GM18868 (cell line): ENCODE data around the gene RAVER1.
"Not testable (repeated sequence)": the region's sequence is repeated elsewhere in the genome, so short reads cannot be mapped to it uniquely, and the experiment has no call there.

Source experiments
- ATAC-seq: cut with Tn5 transposase; IDR thresholded peaks from one replicate; pipeline ENCODE4 v1.9.1; 2021; ENCODE audit warnings: mild to moderate bottlenecking, moderate library complexity; ENCODE audit not compliant: unreplicated experiment

The RAVER1 gene

DNA sequence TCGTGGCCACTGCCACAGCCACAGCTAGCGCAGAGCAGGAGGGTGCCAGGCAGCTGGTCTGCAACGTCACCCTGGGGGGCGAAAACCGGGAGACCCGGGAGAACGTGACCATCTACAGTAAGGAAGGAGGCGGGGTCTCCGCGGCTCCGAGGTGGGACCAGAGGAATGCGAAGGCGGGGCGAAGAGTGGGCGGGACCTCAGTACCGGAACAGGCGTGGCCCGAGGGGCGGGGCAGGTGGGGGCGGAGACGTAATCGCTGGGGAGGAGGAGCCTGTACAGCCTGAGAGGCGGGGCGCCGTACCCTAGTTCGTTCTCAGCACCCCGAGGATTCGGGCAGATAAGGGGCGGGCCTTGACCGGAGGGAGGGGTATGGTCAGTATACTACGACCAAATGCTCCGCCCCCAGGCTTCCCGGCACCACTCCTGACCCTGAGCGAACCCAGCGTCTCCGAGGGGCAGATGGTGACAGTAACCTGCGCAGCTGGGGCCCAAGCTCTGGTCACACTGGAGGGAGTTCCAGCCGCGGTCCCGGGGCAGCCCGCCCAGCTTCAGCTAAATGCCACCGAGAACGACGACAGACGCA lies 41.0 kb downstream of the RAVER1 start:
- no peak for ATAC-seq

DNA sequence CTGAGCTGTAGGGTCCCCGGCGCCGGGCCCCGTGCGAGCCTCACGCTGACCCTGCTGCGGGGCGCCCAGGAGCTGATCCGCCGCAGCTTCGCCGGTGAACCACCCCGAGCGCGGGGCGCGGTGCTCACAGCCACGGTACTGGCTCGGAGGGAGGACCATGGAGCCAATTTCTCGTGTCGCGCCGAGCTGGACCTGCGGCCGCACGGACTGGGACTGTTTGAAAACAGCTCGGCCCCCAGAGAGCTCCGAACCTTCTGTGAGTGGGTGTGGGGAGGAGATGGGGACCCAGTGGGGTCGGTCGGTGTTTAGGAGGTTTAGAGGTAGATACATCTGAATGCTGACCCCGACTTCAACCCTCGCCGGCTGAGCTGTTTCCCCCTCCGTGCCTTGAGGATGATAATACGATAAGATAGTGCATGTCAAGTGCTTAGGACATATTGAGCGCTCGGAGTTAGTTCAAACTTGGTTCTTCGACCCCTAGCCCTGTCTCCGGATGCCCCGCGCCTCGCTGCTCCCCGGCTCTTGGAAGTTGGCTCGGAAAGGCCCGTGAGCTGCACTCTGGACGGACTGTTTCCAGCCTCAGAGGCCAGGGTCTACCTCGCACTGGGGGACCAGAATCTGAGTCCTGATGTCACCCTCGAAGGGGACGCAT lies 41.6 kb downstream of the RAVER1 start:
- no peak for ATAC-seq

DNA sequence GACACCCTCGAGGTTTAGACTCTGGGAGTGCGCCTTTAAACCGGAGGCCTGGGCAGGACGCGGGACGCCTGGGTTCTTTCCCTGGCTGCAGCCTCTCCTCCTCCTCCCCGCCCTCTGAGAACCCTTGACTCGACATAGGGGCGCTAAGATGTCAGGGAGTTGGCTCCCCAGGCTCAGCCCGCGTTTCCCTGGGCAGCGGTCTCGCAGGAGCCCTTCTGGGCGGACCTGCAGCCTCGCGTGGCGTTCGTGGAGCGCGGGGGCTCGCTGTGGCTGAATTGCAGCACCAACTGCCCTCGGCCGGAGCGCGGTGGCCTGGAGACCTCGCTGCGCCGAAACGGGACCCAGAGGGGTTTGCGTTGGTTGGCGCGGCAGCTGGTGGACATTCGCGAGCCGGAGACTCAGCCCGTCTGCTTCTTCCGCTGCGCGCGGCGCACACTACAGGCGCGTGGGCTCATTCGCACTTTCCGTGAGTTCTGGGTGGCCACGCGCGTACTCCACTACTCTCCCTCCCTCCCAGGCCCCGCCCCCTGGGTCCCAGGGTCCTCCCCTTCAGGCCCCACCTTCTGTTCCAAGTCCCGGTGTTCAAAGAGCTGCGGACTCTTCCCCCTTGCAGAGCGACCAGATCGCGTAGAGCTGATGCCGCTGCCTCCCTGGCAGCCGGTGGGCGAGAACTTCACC lies 42.3 kb downstream of the RAVER1 start:
- no peak for ATAC-seq

DNA sequence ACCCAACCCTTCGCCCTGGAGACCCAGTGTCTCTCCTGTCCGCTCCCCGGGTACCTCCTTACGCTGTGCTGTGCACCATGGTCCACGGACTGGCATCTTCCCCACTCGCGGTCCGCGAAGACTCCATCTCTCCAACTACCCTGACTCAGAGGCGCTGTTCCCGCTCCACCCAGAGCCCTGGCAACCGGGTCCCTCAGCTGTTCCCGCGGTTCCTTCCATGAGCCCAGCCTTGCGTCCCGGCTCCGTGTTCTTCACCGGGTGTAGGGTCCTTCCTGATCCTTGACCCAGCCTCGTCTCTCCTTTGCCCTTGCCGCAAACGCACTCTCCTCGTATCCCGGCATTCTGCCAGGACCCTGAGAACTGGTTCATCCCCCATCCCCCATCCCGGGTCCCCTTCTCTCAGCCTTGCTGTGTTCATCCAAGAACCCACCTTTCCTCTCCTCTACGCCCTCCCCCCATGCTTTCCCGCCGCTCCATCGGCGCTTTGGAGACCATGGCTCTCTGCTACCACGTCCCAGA lies 42.9 kb downstream of the RAVER1 start:
- ATAC-seq = no peak

DNA sequence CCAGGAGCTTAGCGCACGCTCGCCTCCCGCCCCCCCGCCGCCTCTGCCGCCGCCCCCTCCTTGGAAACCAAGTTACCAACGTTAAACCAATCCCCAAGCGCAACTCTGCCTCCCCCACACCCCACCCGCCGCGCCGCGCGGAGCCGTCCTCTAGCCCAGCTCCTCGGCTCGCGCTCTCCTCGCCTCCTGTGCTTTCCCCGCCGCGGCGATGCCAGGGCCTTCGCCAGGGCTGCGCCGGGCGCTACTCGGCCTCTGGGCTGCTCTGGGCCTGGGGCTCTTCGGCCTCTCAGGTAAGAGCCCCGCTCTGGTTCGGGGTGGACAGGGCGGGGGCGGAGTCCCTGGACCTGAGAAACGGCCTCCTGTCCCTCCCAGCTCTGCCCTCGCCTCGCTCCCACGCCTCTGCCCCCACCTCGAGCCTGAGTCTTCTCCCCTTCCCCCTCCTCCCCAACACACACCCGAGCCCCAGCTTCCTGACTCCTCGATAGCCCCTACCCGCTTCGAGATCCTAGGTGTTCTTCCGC lies 43.4 kb downstream of the RAVER1 start, which contains the start of gene ICAM5:
TSS of gene ICAM5 (plus strand) at position 117 of the 521 bp plus-strand sequence. CDS start at position 209, 92 bp downstream.
- ATAC-seq = no peak

DNA sequence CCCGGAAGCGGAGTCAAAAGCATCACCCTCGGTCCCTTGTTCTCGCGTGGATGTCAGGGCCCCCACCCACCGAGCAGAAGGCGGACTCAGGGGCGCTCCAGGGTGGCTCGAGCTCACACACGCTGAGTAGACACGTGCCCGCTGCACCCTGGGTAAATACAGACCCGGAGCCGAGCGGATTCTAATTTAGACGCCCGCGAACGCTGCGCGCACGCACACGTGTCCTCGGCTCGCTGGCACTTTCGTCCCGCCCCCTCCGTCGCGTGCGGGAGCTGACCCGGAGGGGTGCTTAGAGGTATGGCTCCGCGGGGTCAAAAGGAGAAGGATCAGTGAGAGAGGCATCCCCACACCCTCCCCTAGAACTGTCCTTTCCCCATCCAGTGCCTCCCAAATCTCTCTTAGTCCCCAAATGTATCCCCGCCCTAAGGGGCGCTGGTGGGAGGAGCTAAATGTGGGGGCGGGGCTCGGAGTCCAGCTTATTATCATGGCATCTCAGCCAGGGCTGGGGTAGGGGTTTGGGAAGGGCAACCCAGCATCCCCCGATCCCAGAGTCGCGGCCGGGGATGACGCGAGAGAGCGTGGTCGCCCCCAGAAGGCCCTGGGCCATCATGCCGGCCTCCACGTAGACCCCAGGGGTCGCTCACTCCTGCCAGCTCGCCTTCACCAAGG lies 44.0 kb downstream of the RAVER1 start:
- no peak for ATAC-seq

GRCh38 chr19:10288662-10289166 lies 44.6 kb downstream of the RAVER1 start:
- ATAC-seq = no peak

DNA sequence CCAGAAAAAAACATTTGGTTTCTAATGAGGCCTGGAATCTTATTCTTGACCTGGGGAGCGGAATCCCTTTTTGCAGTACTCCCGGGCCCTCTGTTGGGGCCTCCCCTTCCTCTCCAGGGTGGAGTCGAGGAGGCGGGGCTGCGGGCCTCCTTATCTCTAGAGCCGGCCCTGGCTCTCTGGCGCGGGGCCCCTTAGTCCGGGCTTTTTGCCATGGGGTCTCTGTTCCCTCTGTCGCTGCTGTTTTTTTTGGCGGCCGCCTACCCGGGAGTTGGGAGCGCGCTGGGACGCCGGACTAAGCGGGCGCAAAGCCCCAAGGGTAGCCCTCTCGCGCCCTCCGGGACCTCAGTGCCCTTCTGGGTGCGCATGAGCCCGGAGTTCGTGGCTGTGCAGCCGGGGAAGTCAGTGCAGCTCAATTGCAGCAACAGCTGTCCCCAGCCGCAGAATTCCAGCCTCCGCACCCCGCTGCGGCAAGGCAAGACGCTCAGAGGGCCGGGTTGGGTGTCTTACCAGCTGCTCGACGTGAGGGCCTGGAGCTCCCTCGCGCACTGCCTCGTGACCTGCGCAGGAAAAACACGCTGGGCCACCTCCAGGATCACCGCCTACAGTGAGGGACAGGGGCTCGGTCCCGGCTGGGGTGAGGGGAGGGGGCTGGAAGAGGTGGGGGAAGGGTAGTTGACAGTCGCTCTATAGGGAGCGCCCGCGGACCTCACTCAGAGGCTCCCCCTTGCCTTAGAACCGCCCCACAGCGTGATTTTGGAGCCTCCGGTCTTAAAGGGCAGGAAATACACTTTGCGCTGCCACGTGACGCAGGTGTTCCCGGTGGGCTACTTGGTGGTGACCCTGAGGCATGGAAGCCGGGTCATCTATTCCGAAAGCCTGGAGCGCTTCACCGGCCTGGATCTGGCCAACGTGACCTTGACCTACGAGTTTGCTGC lies 46.3 kb downstream of the RAVER1 start, which contains the start of gene ICAM4:
TSS of gene ICAM4 (plus strand) at position 153 of the 935 bp plus-strand sequence. CDS start at position 211, 58 bp downstream.
- ATAC-seq = no peak

- ATAC-seq = no peak
Observed at GRCh38 chr19:10285393-10285792, 47.9 kb downstream of the RAVER1 start.

DNA sequence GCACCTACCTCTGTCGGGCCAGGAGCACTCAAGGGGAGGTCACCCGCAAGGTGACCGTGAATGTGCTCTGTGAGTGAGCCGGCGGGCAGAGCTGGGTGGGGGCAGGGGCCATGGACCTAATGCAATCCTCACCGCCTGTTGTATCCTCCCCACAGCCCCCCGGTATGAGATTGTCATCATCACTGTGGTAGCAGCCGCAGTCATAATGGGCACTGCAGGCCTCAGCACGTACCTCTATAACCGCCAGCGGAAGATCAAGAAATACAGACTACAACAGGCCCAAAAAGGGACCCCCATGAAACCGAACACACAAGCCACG lies 48.4 kb downstream of the RAVER1 start:
- no peak for ATAC-seq

DNA sequence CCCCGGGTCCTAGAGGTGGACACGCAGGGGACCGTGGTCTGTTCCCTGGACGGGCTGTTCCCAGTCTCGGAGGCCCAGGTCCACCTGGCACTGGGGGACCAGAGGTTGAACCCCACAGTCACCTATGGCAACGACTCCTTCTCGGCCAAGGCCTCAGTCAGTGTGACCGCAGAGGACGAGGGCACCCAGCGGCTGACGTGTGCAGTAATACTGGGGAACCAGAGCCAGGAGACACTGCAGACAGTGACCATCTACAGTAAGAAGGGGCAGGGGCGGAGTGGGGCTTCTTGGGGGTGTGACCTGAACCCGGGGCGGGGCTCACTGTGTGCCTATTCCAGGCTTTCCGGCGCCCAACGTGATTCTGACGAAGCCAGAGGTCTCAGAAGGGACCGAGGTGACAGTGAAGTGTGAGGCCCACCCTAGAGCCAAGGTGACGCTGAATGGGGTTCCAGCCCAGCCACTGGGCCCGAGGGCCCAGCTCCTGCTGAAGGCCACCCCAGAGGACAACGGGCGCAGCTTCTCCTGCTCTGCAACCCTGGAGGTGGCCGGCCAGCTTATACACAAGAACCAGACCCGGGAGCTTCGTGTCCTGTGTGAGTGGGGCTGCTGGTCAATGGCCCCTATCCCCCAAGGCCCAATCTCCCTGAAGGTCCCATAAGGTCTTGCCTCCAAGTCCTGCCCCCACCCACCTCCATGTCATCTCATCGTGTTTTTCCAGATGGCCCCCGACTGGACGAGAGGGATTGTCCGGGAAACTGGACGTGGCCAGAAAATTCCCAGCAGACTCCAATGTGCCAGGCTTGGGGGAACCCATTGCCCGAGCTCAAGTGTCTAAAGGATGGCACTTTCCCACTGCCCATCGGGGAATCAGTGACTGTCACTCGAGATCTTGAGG lies 49.0 kb downstream of the RAVER1 start:
- ATAC-seq = no peak

GRCh38 chr19:10283301-10284064 lies 49.8 kb downstream of the RAVER1 start:
- no peak for ATAC-seq

GRCh38 chr19:10282043-10282442 lies 51.3 kb downstream of the RAVER1 start:
- ATAC-seq = not testable (repeated sequence)

DNA sequence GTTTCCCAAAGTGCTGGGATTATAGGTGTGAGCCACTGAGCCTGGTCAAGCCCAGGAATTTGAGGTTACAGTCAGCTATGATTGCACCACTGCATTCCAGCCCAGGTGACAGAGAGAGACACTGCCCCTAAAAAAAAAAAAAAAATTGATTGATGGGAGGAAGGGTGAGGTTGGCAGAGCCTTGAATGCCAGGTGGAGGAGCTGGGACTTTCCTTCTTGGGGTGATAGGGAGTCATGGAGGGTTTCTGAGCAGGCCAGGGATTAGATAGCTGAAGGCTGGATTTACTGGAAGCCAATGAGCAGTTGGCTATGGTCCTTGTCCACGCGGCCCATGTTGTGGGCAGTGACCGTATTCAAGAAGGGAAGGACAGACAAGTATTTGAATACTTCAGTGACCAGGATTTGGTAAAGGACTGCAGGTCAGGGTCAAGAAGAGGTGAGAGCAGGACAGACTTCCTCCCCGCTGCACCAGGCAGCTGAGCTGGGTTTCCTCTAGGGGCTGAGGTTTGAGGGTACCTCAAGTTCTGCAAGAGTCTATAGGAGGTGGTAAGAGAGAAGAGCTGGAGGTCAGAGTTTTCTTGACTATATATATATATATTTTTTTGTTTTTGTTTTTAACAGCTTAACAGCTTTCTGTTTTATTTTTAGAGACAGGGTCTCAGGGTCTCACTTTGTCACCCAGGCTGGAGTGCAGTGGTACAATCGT lies 53.4 kb downstream of the RAVER1 start:
- ATAC-seq = no peak

DNA sequence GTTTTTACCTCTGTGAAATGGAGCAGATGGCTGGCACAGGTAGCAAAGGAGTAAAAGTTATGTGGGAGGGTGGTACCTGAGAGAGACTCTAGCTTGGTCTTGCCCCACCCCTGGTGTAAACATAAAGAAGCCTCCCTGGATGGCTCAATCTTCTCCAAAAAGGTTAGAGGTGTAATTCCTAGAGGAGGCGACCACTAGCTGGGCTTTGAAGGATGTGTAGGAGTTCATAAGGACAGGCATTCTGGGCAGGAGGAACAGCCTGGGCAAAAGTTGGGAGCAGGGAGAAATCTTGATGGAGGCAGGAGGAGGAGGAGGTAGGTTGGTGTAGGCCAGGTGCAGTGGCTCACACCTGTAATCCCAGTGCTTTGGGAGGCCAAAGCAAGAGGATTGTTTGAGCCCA lies 54.4 kb downstream of the RAVER1 start:
- no peak for ATAC-seq

- ATAC-seq = no peak
Observed at GRCh38 chr19:10277795-10278589, 55.3 kb downstream of the RAVER1 start.

DNA sequence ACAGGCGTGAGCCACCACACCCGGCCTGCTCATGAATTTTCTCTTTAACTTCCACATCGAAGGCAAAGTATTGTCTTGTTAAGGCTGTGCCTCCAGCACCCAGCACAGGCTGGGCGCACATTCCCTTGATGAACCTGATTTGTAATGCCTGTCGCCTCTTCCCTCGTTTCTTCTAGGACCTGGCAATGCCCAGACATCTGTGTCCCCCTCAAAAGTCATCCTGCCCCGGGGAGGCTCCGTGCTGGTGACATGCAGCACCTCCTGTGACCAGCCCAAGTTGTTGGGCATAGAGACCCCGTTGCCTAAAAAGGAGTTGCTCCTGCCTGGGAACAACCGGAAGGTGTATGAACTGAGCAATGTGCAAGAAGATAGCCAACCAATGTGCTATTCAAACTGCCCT lies 58.7 kb downstream of the RAVER1 start:
- ATAC-seq = no peak
